ENCODE results near the gene UCN.

UCN gene

DNA sequence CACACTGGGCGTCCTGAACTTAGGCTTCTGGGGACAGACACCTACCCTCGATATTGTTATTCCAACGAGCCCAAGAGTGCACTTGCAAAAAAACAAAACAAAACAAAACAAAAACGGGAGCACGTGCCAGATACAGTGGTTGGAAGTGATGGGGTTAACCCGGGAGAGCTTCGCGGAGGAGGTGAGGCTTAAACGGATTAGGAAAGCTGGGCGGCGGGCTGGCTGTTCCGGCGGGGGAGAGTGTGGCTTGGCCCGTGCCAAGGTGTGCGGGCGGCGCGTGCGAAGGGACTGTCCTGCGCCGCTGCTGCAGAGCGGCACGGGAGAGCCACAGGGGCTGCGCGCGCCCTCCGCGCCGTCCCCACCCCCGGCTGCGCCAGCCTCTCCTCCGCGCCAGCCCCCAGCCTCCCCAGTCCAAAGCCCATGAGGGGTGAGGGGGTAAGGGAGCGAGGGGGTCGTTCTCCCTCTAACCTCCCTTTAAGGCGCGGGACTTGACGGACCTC, 43.9 kb downstream of the UCN start:
- TF ChIP-seq, protein P1, sequence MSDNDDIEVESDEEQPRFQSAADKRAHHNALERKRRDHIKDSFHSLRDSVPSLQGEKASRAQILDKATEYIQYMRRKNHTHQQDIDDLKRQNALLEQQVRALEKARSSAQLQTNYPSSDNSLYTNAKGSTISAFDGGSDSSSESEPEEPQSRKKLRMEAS (IDR thresholded peaks at IDR 0.05), result peak; percentile 7; the same call in 1 of the 2 replicates
- TF ChIP-seq CEBPB (IDR thresholded peaks at IDR 0.05) (no peak), TCF12 (IDR thresholded peaks at IDR 0.05; ENCODE audit: low read depth) (0 out of 2 replicates have a peak, but pooled peaks have one; percentile 15), EP300 (IDR thresholded peaks at IDR 0.05; ENCODE audit: borderline replicate concordance) (no peak)

DNA sequence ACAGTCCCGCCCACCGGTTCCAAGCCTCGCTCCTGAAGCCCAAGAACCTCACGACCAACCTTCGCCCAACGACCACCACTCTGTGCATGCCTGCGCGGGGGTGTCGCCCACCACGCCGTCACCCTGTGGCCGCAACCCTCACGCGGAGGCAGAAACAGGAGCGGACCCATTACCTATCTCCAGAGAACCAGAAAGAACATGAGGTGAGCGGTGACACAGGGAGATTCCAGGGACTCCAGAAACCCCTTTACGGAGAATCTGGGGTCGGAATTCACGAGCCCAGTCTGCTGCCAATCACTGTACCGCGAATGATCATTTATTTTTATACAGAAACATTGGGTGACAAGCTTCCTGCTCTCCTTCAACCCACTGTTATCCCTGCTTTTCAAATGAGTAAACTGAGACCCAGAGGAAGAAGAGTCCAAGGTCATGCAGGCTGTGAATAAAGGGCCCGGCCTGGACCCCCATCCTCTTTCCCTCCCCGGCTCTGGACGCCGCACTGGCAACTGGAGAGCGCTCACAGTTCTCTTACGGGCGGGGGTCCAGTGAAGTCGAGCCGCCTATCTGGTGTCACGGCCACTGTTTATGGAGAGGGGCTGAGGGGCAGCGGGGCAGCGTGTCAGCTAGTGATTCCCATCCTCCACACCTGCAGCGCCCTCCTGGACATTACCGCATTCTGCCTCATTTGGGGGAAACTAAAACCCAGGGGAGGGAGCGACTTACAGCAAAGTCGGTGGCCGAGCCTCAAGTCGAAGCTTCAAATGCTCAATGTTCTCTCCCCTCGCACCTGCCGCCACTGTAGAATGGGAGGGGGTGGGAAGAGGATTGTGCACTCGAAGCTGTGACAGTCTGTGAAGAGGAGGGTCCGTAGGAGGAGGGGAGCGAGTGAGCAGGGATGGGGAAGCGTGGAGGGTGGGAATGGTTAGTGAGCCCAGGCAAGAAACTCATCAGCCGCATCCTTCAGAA, 44.7 kb downstream of the UCN start:
- TF ChIP-seq, protein P1 (IDR thresholded peaks at IDR 0.05), result 0 out of 2 replicates have a peak, but pooled peaks have one; percentile 9
- peak; percentile 3; the same call in 1 of the 2 replicates for TF ChIP-seq ZBTB7A (IDR thresholded peaks at IDR 0.05; ENCODE audit: low read depth)
- TF ChIP-seq CEBPB (IDR thresholded peaks at IDR 0.05), result no peak

DNA sequence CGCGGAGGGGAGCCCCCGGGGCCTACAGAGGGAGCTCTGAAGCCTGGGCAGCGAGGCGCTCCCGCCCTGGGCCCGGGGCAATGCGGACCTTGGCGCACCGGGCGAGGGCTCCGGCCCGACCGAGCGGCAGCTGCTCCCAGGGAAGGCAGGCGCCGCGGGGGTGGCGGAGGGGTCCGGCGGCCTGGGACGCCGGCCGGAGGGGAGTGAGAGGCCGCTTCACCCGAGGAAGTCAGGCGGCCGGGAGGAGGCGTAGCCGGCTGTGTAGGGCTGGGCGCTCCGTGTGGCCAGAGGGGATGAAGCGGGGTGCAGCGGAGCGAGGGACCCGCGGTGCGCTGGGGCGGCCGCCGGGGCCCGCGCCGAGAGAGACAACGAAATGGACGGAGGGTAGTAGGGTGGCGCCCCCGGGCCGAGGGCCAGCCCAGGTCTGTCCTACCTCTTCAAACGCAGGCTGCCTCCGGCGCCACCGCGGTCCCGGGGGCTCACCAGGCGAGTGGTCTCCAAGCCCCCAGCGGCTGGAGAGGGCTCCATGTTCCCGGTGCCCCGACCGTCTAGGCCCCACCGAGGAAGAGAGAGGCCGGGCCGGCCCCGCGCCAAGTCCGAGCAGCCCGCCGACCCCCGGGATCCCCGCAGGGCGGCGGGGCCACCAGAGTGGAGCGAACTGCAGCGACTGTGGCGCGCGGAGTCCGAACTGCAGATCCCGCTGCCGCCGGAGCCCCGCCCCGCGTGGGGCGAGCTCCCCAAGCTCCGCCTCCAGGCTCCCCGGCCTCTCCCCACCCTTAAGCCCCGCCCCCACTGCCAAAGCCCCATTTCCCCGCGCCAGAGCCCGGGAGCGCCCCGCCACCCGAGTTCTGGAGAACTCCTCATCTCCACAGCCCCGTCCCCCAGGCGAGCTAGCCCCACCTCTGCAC, 45.6 kb downstream of the UCN start, which contains the start of gene SLC30A3:
Gene SLC30A3, minus strand, starts transcription at position 669 of the 908 bp plus-strand sequence. Its CDS starts 141 bp downstream, at position 528.
- TF ChIP-seq ZBTB7A (IDR thresholded peaks at IDR 0.05; ENCODE audit: low read depth) (peak; percentile 71), CEBPB (IDR thresholded peaks at IDR 0.05) (no peak), CREB1 (IDR thresholded peaks at IDR 0.05; ENCODE audit: low read depth) (no peak), RAD21 (IDR thresholded peaks at IDR 0.05; ENCODE audit: low read depth) (no peak), EP300 (IDR thresholded peaks at IDR 0.05; ENCODE audit: borderline replicate concordance) (peak; percentile 8; the same call in 1 of the 2 replicates), FOXM1 (IDR thresholded peaks at IDR 0.05; ENCODE audit: borderline replicate concordance, low read depth) (no peak), TCF12 (IDR thresholded peaks at IDR 0.05; ENCODE audit: low read depth) (no peak), YY1 (IDR thresholded peaks at IDR 0.05; ENCODE audit: low read depth) (no peak)
- TF ChIP-seq, protein P2, sequence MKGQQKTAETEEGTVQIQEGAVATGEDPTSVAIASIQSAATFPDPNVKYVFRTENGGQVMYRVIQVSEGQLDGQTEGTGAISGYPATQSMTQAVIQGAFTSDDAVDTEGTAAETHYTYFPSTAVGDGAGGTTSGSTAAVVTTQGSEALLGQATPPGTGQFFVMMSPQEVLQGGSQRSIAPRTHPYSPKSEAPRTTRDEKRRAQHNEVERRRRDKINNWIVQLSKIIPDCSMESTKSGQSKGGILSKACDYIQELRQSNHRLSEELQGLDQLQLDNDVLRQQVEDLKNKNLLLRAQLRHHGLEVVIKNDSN (IDR thresholded peaks at IDR 0.05), result no peak
- TF ChIP-seq, protein P1 (IDR thresholded peaks at IDR 0.05), result no peak

DNA sequence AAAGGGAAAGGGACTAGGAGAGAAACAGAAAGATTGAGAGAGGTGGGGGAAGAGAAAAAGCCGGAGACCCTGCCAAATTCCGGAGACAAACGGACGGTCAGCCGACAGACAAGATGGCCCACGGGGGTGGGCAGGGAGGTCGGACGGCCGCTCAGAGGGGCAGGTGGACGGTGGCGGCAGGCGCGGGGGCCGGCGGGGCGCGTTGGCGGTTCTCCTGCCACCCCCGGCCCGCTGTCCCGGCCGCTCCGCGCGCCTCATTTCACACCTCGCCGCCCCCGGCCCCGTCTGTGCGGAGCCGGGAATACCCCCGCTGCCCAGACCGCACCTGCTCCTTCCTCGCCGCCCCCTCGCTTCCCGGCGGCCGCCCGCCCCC, 46.3 kb downstream of the UCN start:
- TF ChIP-seq, protein P2 (IDR thresholded peaks at IDR 0.05), result no peak
- TF ChIP-seq TEAD4 (IDR thresholded peaks at IDR 0.05) (no peak), EP300 (IDR thresholded peaks at IDR 0.05; ENCODE audit: borderline replicate concordance) (no peak), ZBTB7A (IDR thresholded peaks at IDR 0.05; ENCODE audit: low read depth) (no peak), RAD21 (IDR thresholded peaks at IDR 0.05; ENCODE audit: low read depth) (no peak), YY1 (IDR thresholded peaks at IDR 0.05; ENCODE audit: low read depth) (no peak), CREB1 (IDR thresholded peaks at IDR 0.05; ENCODE audit: low read depth) (no peak)
- TF ChIP-seq, protein P3, sequence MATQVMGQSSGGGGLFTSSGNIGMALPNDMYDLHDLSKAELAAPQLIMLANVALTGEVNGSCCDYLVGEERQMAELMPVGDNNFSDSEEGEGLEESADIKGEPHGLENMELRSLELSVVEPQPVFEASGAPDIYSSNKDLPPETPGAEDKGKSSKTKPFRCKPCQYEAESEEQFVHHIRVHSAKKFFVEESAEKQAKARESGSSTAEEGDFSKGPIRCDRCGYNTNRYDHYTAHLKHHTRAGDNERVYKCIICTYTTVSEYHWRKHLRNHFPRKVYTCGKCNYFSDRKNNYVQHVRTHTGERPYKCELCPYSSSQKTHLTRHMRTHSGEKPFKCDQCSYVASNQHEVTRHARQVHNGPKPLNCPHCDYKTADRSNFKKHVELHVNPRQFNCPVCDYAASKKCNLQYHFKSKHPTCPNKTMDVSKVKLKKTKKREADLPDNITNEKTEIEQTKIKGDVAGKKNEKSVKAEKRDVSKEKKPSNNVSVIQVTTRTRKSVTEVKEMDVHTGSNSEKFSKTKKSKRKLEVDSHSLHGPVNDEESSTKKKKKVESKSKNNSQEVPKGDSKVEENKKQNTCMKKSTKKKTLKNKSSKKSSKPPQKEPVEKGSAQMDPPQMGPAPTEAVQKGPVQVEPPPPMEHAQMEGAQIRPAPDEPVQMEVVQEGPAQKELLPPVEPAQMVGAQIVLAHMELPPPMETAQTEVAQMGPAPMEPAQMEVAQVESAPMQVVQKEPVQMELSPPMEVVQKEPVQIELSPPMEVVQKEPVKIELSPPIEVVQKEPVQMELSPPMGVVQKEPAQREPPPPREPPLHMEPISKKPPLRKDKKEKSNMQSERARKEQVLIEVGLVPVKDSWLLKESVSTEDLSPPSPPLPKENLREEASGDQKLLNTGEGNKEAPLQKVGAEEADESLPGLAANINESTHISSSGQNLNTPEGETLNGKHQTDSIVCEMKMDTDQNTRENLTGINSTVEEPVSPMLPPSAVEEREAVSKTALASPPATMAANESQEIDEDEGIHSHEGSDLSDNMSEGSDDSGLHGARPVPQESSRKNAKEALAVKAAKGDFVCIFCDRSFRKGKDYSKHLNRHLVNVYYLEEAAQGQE (IDR thresholded peaks at IDR 0.05; ENCODE audit: low read depth), result no peak
- TF ChIP-seq, protein P1 (IDR thresholded peaks at IDR 0.05), result no peak

DNA sequence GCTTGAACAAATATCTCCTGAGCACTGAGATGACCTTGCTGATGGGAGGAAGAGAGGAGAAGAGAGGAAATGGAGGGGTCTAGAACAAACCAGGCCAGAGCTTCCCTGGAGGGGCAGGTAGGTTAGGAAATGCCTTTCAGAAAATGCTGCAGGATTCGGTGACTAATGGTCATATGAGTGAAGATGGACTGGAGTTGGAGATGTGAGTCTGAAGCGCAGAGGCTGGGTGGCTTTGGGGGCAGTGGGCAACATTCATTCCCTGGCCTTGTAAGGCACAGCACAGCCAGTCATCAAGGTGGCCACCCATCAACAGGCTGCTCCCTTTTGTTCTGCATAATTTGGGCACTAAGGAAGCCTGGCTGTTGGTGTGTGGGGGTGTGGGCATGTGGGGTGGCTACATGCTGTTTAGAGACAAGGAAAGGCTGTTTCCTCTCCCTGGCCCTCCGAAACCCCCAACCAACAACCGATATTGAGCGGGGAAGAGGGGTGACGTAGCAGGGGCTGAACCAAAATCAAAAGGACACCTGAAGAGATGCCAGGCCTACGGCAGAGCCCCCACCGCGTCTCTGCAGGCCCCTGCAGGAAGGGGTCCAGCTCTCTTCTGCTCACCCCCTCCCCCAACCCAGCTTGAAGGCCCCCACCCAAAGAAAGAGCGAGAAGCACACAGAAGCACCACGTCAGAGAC, 46.9 kb downstream of the UCN start:
- TF ChIP-seq TAF1 (IDR thresholded peaks at IDR 0.05; ENCODE audit: low read depth) (no peak), FOXM1 (IDR thresholded peaks at IDR 0.05; ENCODE audit: borderline replicate concordance, low read depth) (no peak), ZBTB7A (IDR thresholded peaks at IDR 0.05; ENCODE audit: low read depth) (no peak), YY1 (IDR thresholded peaks at IDR 0.05; ENCODE audit: low read depth) (no peak), TEAD4 (IDR thresholded peaks at IDR 0.05) (no peak), EGR1 (IDR thresholded peaks at IDR 0.05) (no peak), RAD21 (IDR thresholded peaks at IDR 0.05; ENCODE audit: low read depth) (no peak), EP300 (IDR thresholded peaks at IDR 0.05; ENCODE audit: borderline replicate concordance) (no peak), CEBPB (IDR thresholded peaks at IDR 0.05) (no peak), TCF12 (IDR thresholded peaks at IDR 0.05; ENCODE audit: low read depth) (no peak), CREB1 (IDR thresholded peaks at IDR 0.05; ENCODE audit: low read depth) (no peak), NFIC (IDR thresholded peaks at IDR 0.05) (no peak)
- TF ChIP-seq, protein P3 (IDR thresholded peaks at IDR 0.05; ENCODE audit: low read depth), result no peak
- TF ChIP-seq, protein P2 (IDR thresholded peaks at IDR 0.05), result no peak
- TF ChIP-seq, protein P1 (IDR thresholded peaks at IDR 0.05), result no peak

Measured in Ishikawa (cell line).